ENCODE data around the gene HIP1. TPM values are rescaled to one million over a fixed set of nuclear protein-coding genes. Genes with fewer than 3 reads are reported as not detected.
A peak's percentile ranks its signal among the peaks of the same experiment; 100 is the strongest.
"Not testable (repeated sequence)": the region's sequence is repeated elsewhere in the genome, so short reads cannot be mapped to it uniquely, and the experiment has no call there.

HIP1 gene
- total RNA-seq, 1 experiment from 2014 or later = 11.1 TPM

DNA sequence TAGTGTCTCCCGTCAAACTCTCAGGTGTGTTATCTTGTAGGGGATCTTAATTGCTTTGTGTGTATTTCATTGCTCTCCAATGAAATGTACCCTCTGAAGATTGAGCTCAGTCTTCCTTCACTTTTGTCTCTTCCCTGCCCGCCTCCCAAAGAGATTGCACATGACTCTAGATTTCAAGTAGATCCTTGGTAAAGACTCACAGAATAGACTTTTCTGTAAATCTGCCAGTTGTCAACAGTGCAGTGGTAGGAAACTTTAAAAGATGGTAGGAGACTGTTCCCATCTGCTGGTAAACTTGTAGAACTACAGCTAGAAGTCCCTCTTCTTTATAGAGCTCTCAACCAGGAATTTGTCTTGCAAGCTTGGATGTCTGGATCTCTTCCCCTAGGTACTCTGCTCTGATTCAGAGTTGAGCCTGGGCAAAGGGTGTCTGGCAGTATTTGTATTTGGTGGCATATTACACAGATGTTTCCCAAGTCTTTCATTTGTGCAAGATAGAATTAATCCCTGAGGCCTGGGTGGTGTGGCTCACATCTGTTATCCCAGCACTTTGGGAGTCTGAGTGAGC is 23.7 kb upstream of the HIP1 start:
- ChIA-PET CTCF (interaction anchor here (0.5 to 2.6 kb wide), 38 partner anchors 8 to 643 kb away, joined by 3 to 37 read pairs (median 4); partner anchors contain the start of gene CCL26), POLR2A (interaction anchor here (0.6 to 1.4 kb wide), 2 partner anchors 116 to 329 kb away, joined by 3 to 4 read pairs; no protein-coding TSS in a partner anchor)
- H3K27me3 Mint-ChIP-seq (ENCODE audit: insufficient read depth, unreplicated experiment) = no peaks in the 10 kb centered on the region
- TF ChIP-seq, protein P1, sequence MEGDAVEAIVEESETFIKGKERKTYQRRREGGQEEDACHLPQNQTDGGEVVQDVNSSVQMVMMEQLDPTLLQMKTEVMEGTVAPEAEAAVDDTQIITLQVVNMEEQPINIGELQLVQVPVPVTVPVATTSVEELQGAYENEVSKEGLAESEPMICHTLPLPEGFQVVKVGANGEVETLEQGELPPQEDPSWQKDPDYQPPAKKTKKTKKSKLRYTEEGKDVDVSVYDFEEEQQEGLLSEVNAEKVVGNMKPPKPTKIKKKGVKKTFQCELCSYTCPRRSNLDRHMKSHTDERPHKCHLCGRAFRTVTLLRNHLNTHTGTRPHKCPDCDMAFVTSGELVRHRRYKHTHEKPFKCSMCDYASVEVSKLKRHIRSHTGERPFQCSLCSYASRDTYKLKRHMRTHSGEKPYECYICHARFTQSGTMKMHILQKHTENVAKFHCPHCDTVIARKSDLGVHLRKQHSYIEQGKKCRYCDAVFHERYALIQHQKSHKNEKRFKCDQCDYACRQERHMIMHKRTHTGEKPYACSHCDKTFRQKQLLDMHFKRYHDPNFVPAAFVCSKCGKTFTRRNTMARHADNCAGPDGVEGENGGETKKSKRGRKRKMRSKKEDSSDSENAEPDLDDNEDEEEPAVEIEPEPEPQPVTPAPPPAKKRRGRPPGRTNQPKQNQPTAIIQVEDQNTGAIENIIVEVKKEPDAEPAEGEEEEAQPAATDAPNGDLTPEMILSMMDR (IDR thresholded peaks at IDR 0.05; ENCODE audit: unreplicated experiment) = peak; percentile 77
- no peaks in the 10 kb centered on the region for H3K9me3 Mint-ChIP-seq (ENCODE audit: unreplicated experiment)
- H3K4me1 Mint-ChIP-seq (ENCODE audit: insufficient read depth, unreplicated experiment) = peaks cover 6% of the 10 kb centered on the region
- intact Hi-C loops (cut with micrococcal nuclease) = no loop called here
- no peak overlapping the region for H3K27ac Mint-ChIP-seq (ENCODE audit: low read depth, unreplicated experiment)
- no peak overlapping the region for H3K4me3 Mint-ChIP-seq (ENCODE audit: unreplicated experiment)
- peak; percentile 69 for DNase-seq (ENCODE audit: unreplicated experiment)
- BruUV-seq (replicated peaks) = no TSS peak
- H3K36me3 Mint-ChIP-seq (ENCODE audit: insufficient read depth, unreplicated experiment) = no peaks in the 10 kb centered on the region

DNA sequence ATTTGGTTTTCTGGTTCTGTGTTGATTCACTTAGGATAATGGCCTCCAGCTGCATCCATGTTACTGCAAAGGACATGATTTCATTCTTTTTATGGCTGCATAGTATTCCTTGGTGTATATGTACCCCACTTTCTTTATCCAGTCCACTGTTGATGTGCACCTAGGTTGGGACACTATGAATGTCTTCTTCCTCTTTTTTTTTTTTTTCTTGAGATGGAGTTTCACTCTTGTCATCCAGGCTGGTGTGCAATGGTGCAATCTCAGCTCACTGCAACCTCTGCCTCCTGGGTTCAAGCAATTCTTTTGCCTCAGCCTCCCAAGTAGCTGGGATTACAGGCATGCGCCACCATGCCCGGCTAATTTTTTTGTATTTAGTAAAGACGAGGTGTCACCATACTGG is 23.1 kb upstream of the HIP1 start:
- intact Hi-C loops (cut with micrococcal nuclease) = not testable (repeated sequence)
- POLR2A ChIA-PET = interaction anchor here (1.4 kb wide), 1 partner anchor 116 kb away, joined by 4 read pairs; no protein-coding TSS in a partner anchor

DNA sequence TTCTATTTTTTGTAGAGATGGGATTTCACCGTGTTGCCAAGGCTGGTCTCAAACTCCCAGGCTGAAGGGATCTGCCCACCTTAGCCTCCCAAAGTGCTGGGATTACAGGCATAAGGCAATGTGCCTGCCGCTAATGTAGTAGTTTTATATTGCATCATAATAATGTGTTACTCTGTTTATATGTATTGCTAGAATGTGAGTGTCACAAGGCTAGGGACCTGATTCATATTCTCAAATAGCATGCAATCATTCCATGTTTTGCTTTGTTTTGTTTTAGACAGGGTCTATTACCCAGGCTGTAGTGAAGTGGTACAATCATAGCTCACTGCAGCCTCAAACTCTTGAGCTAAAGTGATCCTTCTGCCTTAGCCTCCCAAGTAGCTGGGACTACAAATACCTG is 19.8 kb upstream of the HIP1 start:
- BruUV-seq (replicated peaks) = no TSS peak
- H3K27me3 Mint-ChIP-seq (ENCODE audit: insufficient read depth, unreplicated experiment) = no peaks in the 10 kb centered on the region
- POLR2A ChIA-PET = no interaction called here
- no peak overlapping the region for H3K4me3 Mint-ChIP-seq (ENCODE audit: unreplicated experiment)
- DNase-seq (ENCODE audit: unreplicated experiment) = no peak
- no peaks in the 10 kb centered on the region for H3K9me3 Mint-ChIP-seq (ENCODE audit: unreplicated experiment)
- no peak overlapping the region for H3K27ac Mint-ChIP-seq (ENCODE audit: low read depth, unreplicated experiment)
- peaks cover 6% of the 10 kb centered on the region for H3K4me1 Mint-ChIP-seq (ENCODE audit: insufficient read depth, unreplicated experiment)
- CTCF ChIA-PET = interaction anchor here (0.6 to 0.7 kb wide), 2 partner anchors 272 to 420 kb away, joined by 3 to 5 read pairs; partner anchors contain the start of gene POM121C
- TF ChIP-seq, protein P1 (IDR thresholded peaks at IDR 0.05; ENCODE audit: unreplicated experiment) = no peak
- peaks cover 4% of the 10 kb centered on the region for H3K36me3 Mint-ChIP-seq (ENCODE audit: insufficient read depth, unreplicated experiment)
- intact Hi-C loops (cut with micrococcal nuclease) = no loop called here

More for the DNA sequence above, 23.1 kb upstream of the HIP1 start:
- not testable (repeated sequence) for H3K9me3 Mint-ChIP-seq (ENCODE audit: unreplicated experiment); H3K27me3 Mint-ChIP-seq (ENCODE audit: insufficient read depth, unreplicated experiment); H3K36me3 Mint-ChIP-seq (ENCODE audit: insufficient read depth, unreplicated experiment); H3K4me3 Mint-ChIP-seq (ENCODE audit: unreplicated experiment); DNase-seq (ENCODE audit: unreplicated experiment); BruUV-seq (replicated peaks); H3K27ac Mint-ChIP-seq (ENCODE audit: low read depth, unreplicated experiment); H3K4me1 Mint-ChIP-seq (ENCODE audit: insufficient read depth, unreplicated experiment)
- CTCF ChIA-PET = interaction anchor here (0.6 to 2.6 kb wide), 35 partner anchors 7 to 314 kb away, joined by 3 to 37 read pairs (median 3); partner anchors contain the start of gene CCL26

DNA sequence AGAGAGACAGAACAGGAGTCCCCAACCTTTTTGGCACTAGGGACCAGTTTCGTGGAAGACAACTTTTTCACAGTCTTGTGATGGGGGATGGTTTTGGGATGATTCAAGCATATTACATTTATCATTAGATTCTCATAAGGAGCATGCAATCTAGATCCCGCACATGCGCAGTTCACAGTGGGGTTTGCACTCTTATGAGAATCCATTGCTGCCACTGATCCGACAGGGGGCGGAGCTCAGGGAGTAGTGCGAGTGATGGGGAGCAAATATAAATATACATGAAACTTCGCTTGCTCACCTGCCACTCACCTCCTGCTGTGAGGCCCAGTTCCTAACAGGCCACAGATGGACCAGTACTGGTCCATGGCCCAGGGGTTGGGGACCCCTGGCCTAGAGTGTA is 19.1 kb upstream of the HIP1 start:
- no TSS peak for BruUV-seq (replicated peaks)
- no peak for DNase-seq (ENCODE audit: unreplicated experiment)
- Mint-ChIP-seq H3K4me3 (ENCODE audit: unreplicated experiment) (no peak overlapping the region), H3K36me3 (ENCODE audit: insufficient read depth, unreplicated experiment) (peaks cover 4% of the 10 kb centered on the region), H3K4me1 (ENCODE audit: insufficient read depth, unreplicated experiment) (peaks cover 6% of the 10 kb centered on the region), H3K9me3 (ENCODE audit: unreplicated experiment) (no peaks in the 10 kb centered on the region), H3K27me3 (ENCODE audit: insufficient read depth, unreplicated experiment) (no peaks in the 10 kb centered on the region), H3K27ac (ENCODE audit: low read depth, unreplicated experiment) (no peak overlapping the region)
- ChIA-PET CTCF (interaction anchor here (0.6 to 0.7 kb wide), 3 partner anchors 247 to 421 kb away, joined by 3 to 5 read pairs (median 3); partner anchors contain the start of gene POM121C), POLR2A (no interaction called here)
- TF ChIP-seq, protein P1 (IDR thresholded peaks at IDR 0.05; ENCODE audit: unreplicated experiment) = no peak
- intact Hi-C loops (cut with micrococcal nuclease) = no loop called here

Measured in MCF 10A (cell line).